Retinal pigment epithelial cell (primary cell): ENCODE measurements around the gene SECTM1.

Experiments used
- DNase-seq: peaks from one replicate; pipeline ENCODE4 v3.0.0-alpha.2; 2010; ENCODE audit warnings: low read depth
- H3K4me3 ChIP-seq: 2 replicates; pipeline ENCODE4 v1.5.1; 2011; ENCODE audit warnings: mild to moderate bottlenecking, low read length, control low read depth, moderate library complexity
- TF ChIP-seq, protein P1 (sequence below): conservative IDR thresholded peaks from 2 replicates; pipeline ENCODE4 v1.5.1; 2011; ENCODE audit warnings: low read depth, low read length, control low read depth, inconsistent platforms

The SECTM1 gene

GRCh38 chr17:82316651-82317393, 16.7 kb downstream of the SECTM1 start:
- no peak overlapping the region for H3K4me3 ChIP-seq
- DNase-seq: no peak
- TF ChIP-seq, protein P1, sequence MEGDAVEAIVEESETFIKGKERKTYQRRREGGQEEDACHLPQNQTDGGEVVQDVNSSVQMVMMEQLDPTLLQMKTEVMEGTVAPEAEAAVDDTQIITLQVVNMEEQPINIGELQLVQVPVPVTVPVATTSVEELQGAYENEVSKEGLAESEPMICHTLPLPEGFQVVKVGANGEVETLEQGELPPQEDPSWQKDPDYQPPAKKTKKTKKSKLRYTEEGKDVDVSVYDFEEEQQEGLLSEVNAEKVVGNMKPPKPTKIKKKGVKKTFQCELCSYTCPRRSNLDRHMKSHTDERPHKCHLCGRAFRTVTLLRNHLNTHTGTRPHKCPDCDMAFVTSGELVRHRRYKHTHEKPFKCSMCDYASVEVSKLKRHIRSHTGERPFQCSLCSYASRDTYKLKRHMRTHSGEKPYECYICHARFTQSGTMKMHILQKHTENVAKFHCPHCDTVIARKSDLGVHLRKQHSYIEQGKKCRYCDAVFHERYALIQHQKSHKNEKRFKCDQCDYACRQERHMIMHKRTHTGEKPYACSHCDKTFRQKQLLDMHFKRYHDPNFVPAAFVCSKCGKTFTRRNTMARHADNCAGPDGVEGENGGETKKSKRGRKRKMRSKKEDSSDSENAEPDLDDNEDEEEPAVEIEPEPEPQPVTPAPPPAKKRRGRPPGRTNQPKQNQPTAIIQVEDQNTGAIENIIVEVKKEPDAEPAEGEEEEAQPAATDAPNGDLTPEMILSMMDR: no peak

DNA sequence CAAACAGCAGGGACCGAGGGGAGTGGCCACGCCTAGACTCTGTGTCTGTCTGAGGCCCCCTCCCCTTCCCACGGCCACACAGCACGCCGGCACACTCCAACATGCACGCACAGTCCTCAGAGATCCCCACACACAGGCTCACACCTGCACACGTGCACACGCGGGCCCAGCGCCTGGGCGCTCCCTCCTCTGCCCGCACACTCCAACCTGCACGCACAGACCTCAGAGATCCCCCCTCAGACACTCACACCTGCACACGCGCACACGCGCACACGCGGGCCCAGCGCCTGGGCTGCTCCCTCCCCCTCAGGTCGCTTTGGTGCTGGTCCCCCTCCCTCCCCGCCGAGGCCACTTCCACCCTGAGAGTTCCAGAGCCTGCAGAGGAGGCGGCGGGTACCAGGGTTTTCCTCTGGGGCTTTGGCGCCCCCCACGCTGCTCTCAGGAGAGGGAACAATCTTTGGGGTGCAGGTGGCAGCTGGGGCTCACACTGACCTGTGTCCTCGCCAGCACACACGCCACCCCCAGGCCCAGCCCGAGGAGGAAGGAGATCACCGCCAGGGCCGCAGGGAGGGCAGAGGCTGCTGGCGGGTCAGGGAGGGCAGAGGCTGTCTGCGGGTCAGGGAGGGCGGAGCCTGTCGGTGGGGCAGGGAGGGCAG, 17.7 kb downstream of the SECTM1 start:
- TF ChIP-seq, protein P1: no peak
- no peak for DNase-seq
- H3K4me3 ChIP-seq: no peak overlapping the region

GRCh38 chr17:82314727-82315605, 18.6 kb downstream of the SECTM1 start:
- no peak overlapping the region for H3K4me3 ChIP-seq
- TF ChIP-seq, protein P1: no peak
- DNase-seq: no peak

DNA sequence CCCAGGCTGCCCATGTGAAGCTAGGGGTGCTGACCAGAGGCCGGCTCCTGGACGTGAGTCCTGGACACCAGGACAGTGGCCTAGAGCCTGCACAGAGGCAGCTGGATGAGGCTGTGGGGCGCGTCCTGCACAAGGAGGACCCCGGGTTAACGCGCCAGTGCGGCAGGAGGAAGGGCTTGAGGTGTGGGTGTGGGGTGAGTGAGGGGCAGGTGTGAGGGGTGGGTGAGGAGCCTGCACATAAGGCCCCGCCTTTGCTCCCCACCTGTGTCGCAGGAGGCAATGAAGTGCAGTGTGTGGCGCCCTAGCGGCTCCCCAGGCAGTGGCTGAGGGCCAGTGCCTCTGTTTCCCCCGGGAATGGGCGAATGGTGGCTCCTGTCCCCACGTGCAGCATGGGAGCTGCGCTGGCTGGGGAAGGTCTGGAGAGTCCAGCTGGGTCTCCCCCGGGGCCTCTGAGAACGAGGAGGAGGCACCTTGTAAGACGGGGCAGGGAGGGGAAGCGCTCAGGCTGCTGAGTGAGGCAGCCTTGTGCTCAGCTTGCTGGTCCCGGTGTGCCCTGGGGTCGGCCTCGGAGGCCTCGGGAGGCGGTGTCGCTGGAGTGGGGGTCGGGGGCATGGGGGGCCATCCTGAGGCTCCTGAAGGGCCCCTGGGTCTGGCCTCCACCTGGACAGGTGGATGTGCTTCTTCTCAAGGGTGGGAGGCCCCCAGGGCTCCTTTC, 19.4 kb downstream of the SECTM1 start:
- TF ChIP-seq, protein P1: no peak
- no peak overlapping the region for H3K4me3 ChIP-seq
- no peak for DNase-seq

DNA sequence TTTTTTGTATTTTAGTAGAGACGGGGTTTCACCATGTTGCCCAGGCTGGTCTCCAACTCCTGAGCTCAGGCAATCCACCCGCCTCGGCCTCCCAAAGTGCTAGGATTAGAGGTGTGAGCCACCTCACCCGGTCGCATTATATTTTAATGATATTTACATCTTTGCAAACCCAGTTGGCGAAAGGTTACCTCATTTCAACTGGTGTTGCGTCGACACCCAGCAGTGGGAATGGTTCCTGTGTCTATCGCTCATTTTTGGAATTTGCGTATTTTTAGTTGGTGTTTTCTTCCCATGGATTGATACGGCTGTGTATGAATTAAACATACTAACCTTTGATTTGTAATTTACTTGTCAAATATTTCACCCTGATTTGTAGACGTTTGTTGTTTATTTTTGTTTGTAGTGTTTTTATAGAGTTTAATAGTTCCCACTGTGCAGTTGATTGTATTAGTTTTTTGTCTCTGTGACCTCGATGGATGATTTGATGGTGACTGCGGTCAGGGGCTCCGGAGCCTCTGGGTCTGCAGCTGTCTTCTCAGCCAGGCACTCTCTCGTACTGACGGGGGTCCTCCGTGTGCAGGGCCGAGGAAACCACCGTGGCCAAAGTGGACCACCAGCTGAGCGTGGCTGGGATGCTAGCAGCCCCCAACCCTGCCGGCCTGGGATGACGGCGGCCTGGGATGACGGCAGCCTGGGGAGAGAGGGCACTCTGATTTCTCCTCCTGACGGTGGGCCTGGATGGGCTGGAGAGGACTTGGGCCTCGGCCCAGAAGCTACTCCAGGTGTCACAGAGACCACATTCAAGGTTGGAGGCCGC, 20.2 kb downstream of the SECTM1 start:
- TF ChIP-seq, protein P1: no peak
- no peak for DNase-seq
- no peak overlapping the region for H3K4me3 ChIP-seq

DNA sequence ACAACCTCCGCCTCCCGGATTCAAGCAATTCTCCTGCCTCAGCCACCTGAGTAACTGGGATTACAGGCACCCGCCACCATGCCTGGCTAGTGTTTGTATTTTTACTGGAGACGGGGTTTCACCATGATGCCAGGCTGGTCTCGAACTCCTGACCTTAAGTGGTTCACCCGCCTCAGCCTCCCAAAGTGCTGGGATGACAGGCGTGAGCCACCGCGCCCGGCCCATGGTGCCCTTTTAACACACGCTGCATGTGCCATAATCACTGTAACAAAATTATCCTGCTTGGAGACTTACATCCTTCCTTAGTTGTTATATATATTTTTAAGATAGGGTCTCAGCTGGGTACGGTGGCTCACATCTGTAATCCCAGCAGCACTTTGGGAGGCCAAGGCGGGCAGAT, 21.6 kb downstream of the SECTM1 start:
- TF ChIP-seq, protein P1: no peak
- no peak overlapping the region for H3K4me3 ChIP-seq
- no peak for DNase-seq
